H1 (cell line): ENCODE measurements around the gene NRXN3. TPM values are rescaled to one million over a fixed set of nuclear protein-coding genes. Genes with fewer than 3 reads are reported as not detected.

Source experiments
- CTCF ChIA-PET: fragments of 300-600 bp; sonication (Branson Sonifier 250); formaldehyde crosslinking; loops from one replicate; lab custom pipeline; 2021; ENCODE audit not compliant: partially characterized antibody; lab: Charles Lee
- POLR2A ChIA-PET: fragments of 300-600 bp; sonication (Branson Sonifier 250); formaldehyde crosslinking; loops from one replicate; lab custom pipeline; 2021; ENCODE audit warnings: inconsistent platforms; ENCODE audit not compliant: partially characterized antibody; lab: Charles Lee
- DNase-seq, 2 experiments: peaks; one replicate each; pipeline versions ENCODE4 v3.0.0 to v3.0.0-alpha.2; 2010 to 2022; ENCODE audit warnings: low spot score in 2 of 2, low read depth in 1 of 2, mixed read lengths in 1 of 2
- FAIRE-seq: peaks from 2 replicates; lab custom pipeline; 2011; peaks lifted over from hg19 to GRCh38; lab: Jason Lieb, UNC
- H2AFZ ChIP-seq: 2 replicates; pipeline ENCODE4 v1.8.1; 2012; ENCODE audit warnings: low read length, inconsistent platforms
- H2AK5ac ChIP-seq: 2 replicates; pipeline ENCODE4 v1.6.1; 2013; ENCODE audit warnings: low read depth, low read length
- H2BK120ac ChIP-seq: replicated peaks from 2 replicates; pipeline ENCODE3; 2013; ENCODE audit warnings: low read depth, low read length, inconsistent platforms
- H2BK12ac ChIP-seq: 2 replicates; pipeline ENCODE4 v1.6.1; 2013; ENCODE audit warnings: low read depth, low read length
- H2BK15ac ChIP-seq: 2 replicates; pipeline ENCODE4 v1.6.1; 2013; ENCODE audit warnings: low read length
- H2BK20ac ChIP-seq: 2 replicates; pipeline ENCODE4 v1.6.1; 2013; ENCODE audit warnings: low read length
- H2BK5ac ChIP-seq: 2 replicates; pipeline ENCODE4 v1.6.1; 2013; ENCODE audit warnings: low read depth, low read length
- H3K14ac ChIP-seq: 2 replicates; pipeline ENCODE4 v1.6.1; 2013; ENCODE audit warnings: inconsistent platforms; ENCODE audit not compliant: insufficient read length
- H3K18ac ChIP-seq: 2 replicates; pipeline ENCODE4 v1.6.1; 2013; ENCODE audit warnings: low read length; ENCODE audit errors: extremely low read depth
- H3K23ac ChIP-seq: 2 replicates; pipeline ENCODE4 v1.6.1; 2013; ENCODE audit warnings: inconsistent platforms; ENCODE audit not compliant: insufficient read length
- H3K23me2 ChIP-seq: 2 replicates; pipeline ENCODE4 v1.6.1; 2013; ENCODE audit warnings: low read depth, low read length
- H3K27ac ChIP-seq: 2 replicates; pipeline ENCODE4 v1.6.1; 2011; ENCODE audit warnings: low read depth, low read length, inconsistent platforms
- H3K27me3 ChIP-seq, 4 experiments: replicated peaks in 1 of 4; 1 replicate in 1 of 4; 2 replicates in 3 of 4; pipeline versions ENCODE4 v1.6.1 to v1.8.1; 2011 to 2013; ENCODE audit warnings: low read length in 3 of 4, mild to moderate bottlenecking in 3 of 4, inconsistent platforms in 2 of 4, mixed read lengths in 2 of 4, moderate library complexity in 1 of 4; ENCODE audit not compliant: control insufficient read depth in 3 of 4, insufficient read depth in 3 of 4; ENCODE audit errors: extremely low read depth in 1 of 4
- H3K36me3 ChIP-seq, 4 experiments: 2 replicates each; pipeline versions ENCODE4 v1.6.1 to v1.8.1; 2011 to 2013; ENCODE audit warnings: mild to moderate bottlenecking in 4 of 4, low read length in 3 of 4, moderate library complexity in 2 of 4, control low read depth in 1 of 4, inconsistent platforms in 1 of 4; ENCODE audit not compliant: insufficient read depth in 4 of 4, control insufficient read depth in 2 of 4
- H3K4ac ChIP-seq: replicated peaks from 2 replicates; pipeline ENCODE3; 2013; ENCODE audit warnings: low read length, low read depth, mixed read lengths, inconsistent platforms; ENCODE audit not compliant: insufficient read length
- H3K4me1 ChIP-seq, 4 experiments: replicated peaks in 1 of 4; 1 replicate in 1 of 4; 2 replicates in 3 of 4; pipeline versions ENCODE4 v1.6.1 to v1.8.1; 2011 to 2013; ENCODE audit warnings: low read length in 3 of 4, inconsistent platforms in 2 of 4, mixed read lengths in 1 of 4; ENCODE audit not compliant: insufficient read depth in 4 of 4, control insufficient read depth in 3 of 4
- H3K4me2 ChIP-seq, 2 experiments: 2 replicates each; pipeline versions ENCODE4 v1.6.1 to v1.8.1; 2011 to 2013; ENCODE audit warnings: low read depth in 2 of 2, low read length in 2 of 2, control low read depth in 1 of 2, inconsistent platforms in 1 of 2, mild to moderate bottlenecking in 1 of 2; ENCODE audit not compliant: insufficient read depth in 1 of 2
- H3K4me3 ChIP-seq, 4 experiments: fragments of 200-600, 300-600 bp in 1 of 4; sonication (generic), shearing (Covaris generic), sonication (Bioruptor Twin) in 1 of 4; 2 replicates each; pipeline versions ENCODE4 v1.5.1 to v1.8.1; 2011 to 2016; ENCODE audit warnings: low read length in 4 of 4, low read depth in 3 of 4, control low read depth in 2 of 4, inconsistent platforms in 2 of 4, mild to moderate bottlenecking in 2 of 4, mixed read lengths in 1 of 4, moderate library complexity in 1 of 4; ENCODE audit not compliant: insufficient read depth in 2 of 4; ENCODE audit errors: extremely low read depth in 1 of 4
- H3K56ac ChIP-seq: replicated peaks from 2 replicates; pipeline ENCODE3; 2013; ENCODE audit warnings: low read depth, mild to moderate bottlenecking, mixed read lengths, low read length, inconsistent platforms; ENCODE audit not compliant: insufficient read length
- H3K79me1 ChIP-seq: 2 replicates; pipeline ENCODE4 v1.6.1; 2013; ENCODE audit warnings: low read depth, low read length, control low read depth
- H3K79me2 ChIP-seq, 2 experiments: 2 replicates each; pipeline versions ENCODE4 v1.6.1 to v1.8.1; 2012 to 2013; ENCODE audit warnings: low read length in 2 of 2, mild to moderate bottlenecking in 2 of 2, inconsistent platforms in 1 of 2; ENCODE audit not compliant: insufficient read depth in 2 of 2, control insufficient read depth in 1 of 2
- H3K9ac ChIP-seq, 4 experiments: replicated peaks in 1 of 4; 1 replicate in 1 of 4; 2 replicates in 3 of 4; pipeline versions ENCODE4 v1.6.1 to v1.8.1; 2011 to 2013; ENCODE audit warnings: low read depth in 3 of 4, low read length in 3 of 4, control low read depth in 2 of 4, mild to moderate bottlenecking in 2 of 4, moderate library complexity in 2 of 4, inconsistent platforms in 1 of 4; ENCODE audit errors: extremely low read depth in 1 of 4
- H3K9me3 ChIP-seq, 2 experiments: 2 replicates each; pipeline versions ENCODE4 v1.6.1 to v1.8.1; 2012 to 2013; ENCODE audit warnings: mild to moderate bottlenecking in 2 of 2, moderate library complexity in 2 of 2, control low read depth in 1 of 2, inconsistent platforms in 1 of 2, low read depth in 1 of 2, low read length in 1 of 2, mixed read lengths in 1 of 2; ENCODE audit not compliant: insufficient read depth in 2 of 2
- H4K20me1 ChIP-seq, 2 experiments: replicated peaks in 1 of 2; 2 replicates each; pipeline versions ENCODE3 to v1.8.1; 2011 to 2013; ENCODE audit warnings: inconsistent platforms in 2 of 2, low read length in 2 of 2, mild to moderate bottlenecking in 1 of 2; ENCODE audit not compliant: insufficient read depth in 2 of 2, control insufficient read depth in 1 of 2
- H4K5ac ChIP-seq: 2 replicates; pipeline ENCODE4 v1.6.1; 2013; ENCODE audit warnings: low read length, low read depth, mixed read lengths, inconsistent platforms; ENCODE audit not compliant: insufficient read length
- H4K8ac ChIP-seq: 2 replicates; pipeline ENCODE4 v1.8.0; 2013; ENCODE audit warnings: mild to moderate bottlenecking, moderate library complexity, low read length, inconsistent platforms; ENCODE audit not compliant: insufficient read depth; ENCODE audit errors: extremely low read depth
- H4K91ac ChIP-seq: replicated peaks from 2 replicates; pipeline ENCODE3; 2013; ENCODE audit warnings: low read length, mixed read lengths, inconsistent platforms; ENCODE audit not compliant: insufficient read length
- CREB1 ChIP-seq: IDR thresholded peaks from 2 replicates; pipeline ENCODE4 v1.6.1; 2012; ENCODE audit warnings: inconsistent platforms
- JUN ChIP-seq: IDR thresholded peaks from 2 replicates; pipeline ENCODE4 v1.6.1; 2011; ENCODE audit warnings: low read depth, mild to moderate bottlenecking, improper control_type of control experiment, low read length
- SRF ChIP-seq: IDR thresholded peaks from 2 replicates; pipeline ENCODE4 v1.6.1; 2011; ENCODE audit warnings: mild to moderate bottlenecking, low read depth, low read length, moderate library complexity
- whole genome bisulfite sequencing, 2 experiments: shearing (Covaris generic) in 1 of 2; methylation state at CpG; one replicate each; pipeline versions ENCODE4 v1.1.6 to v1.1.7; 2013 to 2015; ENCODE audit warnings: low lambda C conversion rate in 2 of 2, mixed read lengths in 2 of 2, inconsistent platforms in 1 of 2, low coverage in 1 of 2, missing lambda C conversion rate in 1 of 2; ENCODE audit not compliant: insufficient replicate concordance in 2 of 2, insufficient coverage in 1 of 2, insufficient read length in 1 of 2; ENCODE audit errors: extremely low coverage in 1 of 2, missing lambda C conversion rate in 1 of 2; 5-methylcytosine and 5-hydroxymethylcytosine counted together
- polyA plus RNA-seq, 7 experiments: library from polyadenylated mRNA; depleted of rRNA in 3 of 7; stranded (reverse) in 5 of 7; unstranded in 2 of 7; fragments of >200 nt in 5 of 7; fragments of 200-250 nt in 2 of 7; gene quantifications; 1 replicate in 5 of 7; 2 replicates in 1 of 7; 4 replicates in 1 of 7; pipeline versions ENCODE4 v1.2.1 to v1.2.3, GENCODE V29; 2011 to 2013; ENCODE audit warnings: missing spikeins in 2 of 7, mixed read lengths in 2 of 7
- total RNA-seq: library from RNA; stranded (reverse); fragmentation: NEBNext Ultra II Directional; extraction: Animal tissue kit (Norgen Biotek cat#: 25700); gene quantifications from 2 replicates; pipeline ENCODE4 v1.2.1, GENCODE V29; 2021
- TF ChIP-seq, protein P1 (sequence below): IDR thresholded peaks from 2 replicates; pipeline ENCODE4 v1.6.1; 2012; ENCODE audit warnings: inconsistent platforms

Gene NRXN3
- total and polyA plus RNA-seq, 2 of the 8 experiments (the other 6 are each of a cell fraction or from before 2014, with no cell fraction given) = 2.6 to 4.1 TPM

GRCh38 chr14:78316786-78317185 is 146.6 kb downstream of the NRXN3 start:
- no peak overlapping the region for H3K27ac ChIP-seq
- ChIA-PET CTCF (interaction anchor here (0.9 to 1.5 kb wide), 4 partner anchors 9 to 250 kb away, joined by 3 to 6 read pairs (median 4); no protein-coding TSS in a partner anchor), POLR2A (no interaction called here)
- no peaks in the 10 kb centered on the region for H3K9me3 ChIP-seq
- H2BK120ac ChIP-seq = no peak overlapping the region
- 91% methylated on average over 3 of the region's 3 CpGs; no CpG with 5 or more reads in 1 of the 2 experiments for WGBS, 2 experiments
- H4K5ac ChIP-seq = no peak overlapping the region
- H2BK5ac ChIP-seq = no peak overlapping the region
- no peaks in the 10 kb centered on the region for H3K79me1 ChIP-seq
- no peaks in the 10 kb centered on the region for H3K27me3 ChIP-seq
- no peak overlapping the region for H2BK15ac ChIP-seq
- DNase-seq (no peak), FAIRE-seq (no peak)
- H4K8ac ChIP-seq = no peak overlapping the region
- no peaks in the 10 kb centered on the region for H3K23me2 ChIP-seq
- no peak overlapping the region for H2AFZ ChIP-seq
- H4K91ac ChIP-seq = no peak overlapping the region
- H3K4me3 ChIP-seq = no peak overlapping the region
- H2BK12ac ChIP-seq = no peak overlapping the region
- H3K4ac ChIP-seq = no peak overlapping the region
- TF ChIP-seq JUN (no peak), CREB1 (no peak), SRF (no peak)
- TF ChIP-seq, protein P1, sequence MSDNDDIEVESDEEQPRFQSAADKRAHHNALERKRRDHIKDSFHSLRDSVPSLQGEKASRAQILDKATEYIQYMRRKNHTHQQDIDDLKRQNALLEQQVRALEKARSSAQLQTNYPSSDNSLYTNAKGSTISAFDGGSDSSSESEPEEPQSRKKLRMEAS = no peak
- H3K18ac ChIP-seq = no peak overlapping the region
- H3K14ac ChIP-seq = no peak overlapping the region
- H3K23ac ChIP-seq = no peak overlapping the region
- H3K9ac ChIP-seq = no peak overlapping the region
- no peak overlapping the region for H3K56ac ChIP-seq
- H3K4me1 ChIP-seq = peaks cover 3 to 14% (median 8%) of the 10 kb centered on the region in 4 experiments; a peak in 5 of 7 replicates
- H3K4me2 ChIP-seq = no peak overlapping the region
- H4K20me1 ChIP-seq = no peaks in the 10 kb centered on the region
- no peak overlapping the region for H2BK20ac ChIP-seq
- no peaks in the 10 kb centered on the region for H3K36me3 ChIP-seq
- H3K79me2 ChIP-seq = no peaks in the 10 kb centered on the region
- H2AK5ac ChIP-seq = no peak overlapping the region
